ENCODE results near the gene SMG6.
"Not testable (repeated sequence)": the region's sequence is repeated elsewhere in the genome, so short reads cannot be mapped to it uniquely, and the experiment has no call there.

SMG6 gene

GRCh38 chr17:2271985-2272702 is 31.4 kb downstream of the SMG6 start:
- Histone ChIP-seq H3K4me1 (ENCODE audit: control insufficient read depth, insufficient read depth, low read length) (no peaks in the 10 kb centered on the region), H3K9ac (ENCODE audit: low read depth, low read length) (no peak overlapping the region), H3K4me2 (ENCODE audit: low read length) (no peak overlapping the region), H3K9me3 (replicated peaks; ENCODE audit: low read length) (no peaks in the 10 kb centered on the region), H3K27me3 (ENCODE audit: control insufficient read depth, insufficient read depth, low read length) (no peaks in the 10 kb centered on the region), H3K4me3 (ENCODE audit: low read length) (no peak overlapping the region), H3K36me3 (ENCODE audit: insufficient read depth, low read length) (peaks cover 5% of the 10 kb centered on the region)

- H3K4me1 ChIP-seq (ENCODE audit: control insufficient read depth, insufficient read depth, low read length): peaks cover 15% of the 10 kb centered on the region
Observed at GRCh38 chr17:2267354-2267753, 36.2 kb downstream of the SMG6 start.

GRCh38 chr17:2266865-2267228 is 36.7 kb downstream of the SMG6 start:
- Histone ChIP-seq H3K9me3 (replicated peaks; ENCODE audit: low read length) (no peaks in the 10 kb centered on the region), H3K4me3 (ENCODE audit: low read length) (no peak overlapping the region), H3K4me1 (ENCODE audit: control insufficient read depth, insufficient read depth, low read length) (peaks cover 17% of the 10 kb centered on the region), H3K9ac (ENCODE audit: low read depth, low read length) (no peak overlapping the region), H3K36me3 (ENCODE audit: insufficient read depth, low read length) (peaks cover 17% of the 10 kb centered on the region), H3K27me3 (ENCODE audit: control insufficient read depth, insufficient read depth, low read length) (no peaks in the 10 kb centered on the region), H3K4me2 (ENCODE audit: low read length) (no peak overlapping the region)

More at GRCh38 chr17:2267354-2267753, 36.2 kb downstream of the SMG6 start:
- Histone ChIP-seq H3K9me3 (replicated peaks; ENCODE audit: low read length) (no peaks in the 10 kb centered on the region), H3K4me3 (ENCODE audit: low read length) (no peak overlapping the region), H3K27me3 (ENCODE audit: control insufficient read depth, insufficient read depth, low read length) (no peaks in the 10 kb centered on the region), H3K9ac (ENCODE audit: low read depth, low read length) (no peak overlapping the region), H3K36me3 (ENCODE audit: insufficient read depth, low read length) (peaks cover 17% of the 10 kb centered on the region), H3K4me2 (ENCODE audit: low read length) (no peak overlapping the region)

GRCh38 chr17:2266045-2266864 is 37.3 kb downstream of the SMG6 start:
- Histone ChIP-seq H3K9ac (ENCODE audit: low read depth, low read length) (no peak overlapping the region), H3K36me3 (ENCODE audit: insufficient read depth, low read length) (peaks cover 17% of the 10 kb centered on the region), H3K4me2 (ENCODE audit: low read length) (no peak overlapping the region), H3K9me3 (replicated peaks; ENCODE audit: low read length) (no peaks in the 10 kb centered on the region), H3K4me3 (ENCODE audit: low read length) (no peak overlapping the region), H3K27me3 (ENCODE audit: control insufficient read depth, insufficient read depth, low read length) (no peaks in the 10 kb centered on the region), H3K4me1 (ENCODE audit: control insufficient read depth, insufficient read depth, low read length) (peaks cover 17% of the 10 kb centered on the region)

GRCh38 chr17:2265166-2265565 is 38.4 kb downstream of the SMG6 start:
- H3K4me3 ChIP-seq (ENCODE audit: low read length); H3K9me3 ChIP-seq (replicated peaks; ENCODE audit: low read length); H3K9ac ChIP-seq (ENCODE audit: low read depth, low read length); H3K4me2 ChIP-seq (ENCODE audit: low read length); H3K27me3 ChIP-seq (ENCODE audit: control insufficient read depth, insufficient read depth, low read length): not testable (repeated sequence)
- Histone ChIP-seq H3K4me1 (ENCODE audit: control insufficient read depth, insufficient read depth, low read length) (peaks cover 17% of the 10 kb centered on the region), H3K36me3 (ENCODE audit: insufficient read depth, low read length) (peaks cover 17% of the 10 kb centered on the region)

- Histone ChIP-seq H3K4me2 (ENCODE audit: low read length) (no peak overlapping the region), H3K36me3 (ENCODE audit: insufficient read depth, low read length) (peaks cover 17% of the 10 kb centered on the region), H3K4me1 (ENCODE audit: control insufficient read depth, insufficient read depth, low read length) (peaks cover 17% of the 10 kb centered on the region), H3K27me3 (ENCODE audit: control insufficient read depth, insufficient read depth, low read length) (no peaks in the 10 kb centered on the region), H3K4me3 (ENCODE audit: low read length) (no peak overlapping the region), H3K9me3 (replicated peaks; ENCODE audit: low read length) (no peaks in the 10 kb centered on the region), H3K9ac (ENCODE audit: low read depth, low read length) (no peak overlapping the region)
Observed at GRCh38 chr17:2264067-2264860, 39.3 kb downstream of the SMG6 start.

GRCh38 chr17:2263183-2264066 is 40.2 kb downstream of the SMG6 start:
- Histone ChIP-seq H3K4me2 (ENCODE audit: low read length) (no peak overlapping the region), H3K4me1 (ENCODE audit: control insufficient read depth, insufficient read depth, low read length) (peaks cover 17% of the 10 kb centered on the region), H3K9ac (ENCODE audit: low read depth, low read length) (no peak overlapping the region), H3K4me3 (ENCODE audit: low read length) (no peak overlapping the region), H3K9me3 (replicated peaks; ENCODE audit: low read length) (no peaks in the 10 kb centered on the region), H3K27me3 (ENCODE audit: control insufficient read depth, insufficient read depth, low read length) (no peaks in the 10 kb centered on the region), H3K36me3 (ENCODE audit: insufficient read depth, low read length) (peaks cover 17% of the 10 kb centered on the region)

GRCh38 chr17:2262135-2262587 is 41.4 kb downstream of the SMG6 start:
- H3K4me3 ChIP-seq (ENCODE audit: low read length): no peak overlapping the region
- H3K9ac ChIP-seq (ENCODE audit: low read depth, low read length): no peak overlapping the region
- no peaks in the 10 kb centered on the region for H3K27me3 ChIP-seq (ENCODE audit: control insufficient read depth, insufficient read depth, low read length)
- peak overlapping the region; percentile 49 for H3K4me2 ChIP-seq (ENCODE audit: low read length)
- H3K36me3 ChIP-seq (ENCODE audit: insufficient read depth, low read length): peaks cover 12% of the 10 kb centered on the region
- peaks cover 17% of the 10 kb centered on the region for H3K4me1 ChIP-seq (ENCODE audit: control insufficient read depth, insufficient read depth, low read length)
- H3K9me3 ChIP-seq (replicated peaks; ENCODE audit: low read length): no peaks in the 10 kb centered on the region

- no peaks in the 10 kb centered on the region for H3K27me3 ChIP-seq (ENCODE audit: control insufficient read depth, insufficient read depth, low read length)
- no peak overlapping the region for H3K4me2 ChIP-seq (ENCODE audit: low read length)
- peaks cover 17% of the 10 kb centered on the region for H3K4me1 ChIP-seq (ENCODE audit: control insufficient read depth, insufficient read depth, low read length)
- H3K9me3 ChIP-seq (replicated peaks; ENCODE audit: low read length): no peaks in the 10 kb centered on the region
- H3K4me3 ChIP-seq (ENCODE audit: low read length): no peak overlapping the region
- no peak overlapping the region for H3K9ac ChIP-seq (ENCODE audit: low read depth, low read length)
- H3K36me3 ChIP-seq (ENCODE audit: insufficient read depth, low read length): no peaks in the 10 kb centered on the region
Observed at GRCh38 chr17:2259769-2260536, 43.6 kb downstream of the SMG6 start.

GRCh38 chr17:2258830-2259229 is 44.8 kb downstream of the SMG6 start:
- H3K9ac ChIP-seq (ENCODE audit: low read depth, low read length); H3K4me3 ChIP-seq (ENCODE audit: low read length); H3K36me3 ChIP-seq (ENCODE audit: insufficient read depth, low read length); H3K4me1 ChIP-seq (ENCODE audit: control insufficient read depth, insufficient read depth, low read length); H3K27me3 ChIP-seq (ENCODE audit: control insufficient read depth, insufficient read depth, low read length); H3K9me3 ChIP-seq (replicated peaks; ENCODE audit: low read length); H3K4me2 ChIP-seq (ENCODE audit: low read length): not testable (repeated sequence)

All from skeletal muscle satellite cell (primary cell).